GM12878 (cell line): Measurements from ENCODE around the gene CRHR2. TPM values are rescaled to one million over a fixed set of nuclear protein-coding genes. Genes with fewer than 3 reads are reported as not detected.

Source experiments
- ATAC-seq: fragments of 200-7000 bp; cut with Tn5 transposase; 3 replicates; pipeline ENCODE4 v1.9.1; 2020; ENCODE audit warnings: mild to moderate bottlenecking, moderate library complexity
- BruUV-seq: library from RNA; stranded (reverse); fragments of 400-500 nt; replicated peaks from 2 replicates; lab custom pipeline; 2021; lab: Mats Ljungman, UMichigan
- CTCF ChIA-PET: fragments of 300-600 bp; sonication (Branson Sonifier 250); formaldehyde crosslinking; extraction: SDS; loops from one replicate; lab custom pipeline; 2021; ENCODE audit warnings: inconsistent platforms; lab: Yijun Ruan, JAX
- POLR2A ChIA-PET: fragments of 350-600 bp; formaldehyde crosslinking; extraction: SDS; loops from one replicate; lab custom pipeline; 2021; ENCODE audit warnings: inconsistent platforms; lab: Charles Lee
- RAD21 ChIA-PET: fragments of 300-600 bp; sonication (Branson Sonifier 250); formaldehyde crosslinking; loops from one replicate; lab custom pipeline; 2023; ENCODE audit warnings: antibody characterized with exemption; ENCODE audit not compliant: unreplicated experiment; lab: Charles Lee
- SMC1A ChIA-PET: fragments of 300-600 bp; sonication (Branson Sonifier 250); formaldehyde crosslinking; loops from one replicate; lab custom pipeline; 2023; ENCODE audit not compliant: unreplicated experiment, uncharacterized antibody; lab: Charles Lee
- DNase-seq: peaks from one replicate; pipeline ENCODE4 v3.0.0-alpha.2; 2011; ENCODE audit warnings: low read depth, low spot score
- FAIRE-seq: peaks from 3 replicates; lab custom pipeline; 2011; peaks lifted over from hg19 to GRCh38; lab: Jason Lieb, UNC
- H2AFZ ChIP-seq: 2 replicates; pipeline ENCODE4 v1.6.0; 2011; ENCODE audit warnings: low read depth, low read length, control low read depth; ENCODE audit not compliant: control insufficient read depth
- H3K27ac ChIP-seq: 2 replicates; pipeline ENCODE4 v1.5.1; 2011; ENCODE audit warnings: control low read depth; ENCODE audit not compliant: control insufficient read depth, insufficient read depth
- H3K27me3 ChIP-seq, 2 experiments: replicated peaks in 1 of 2; 2 replicates each; pipeline versions ENCODE4 v1.6.0 to v1.6.1; 2011; ENCODE audit warnings: low read length in 1 of 2; ENCODE audit not compliant: control insufficient read depth in 2 of 2, insufficient read depth in 2 of 2
- H3K36me3 ChIP-seq, 2 experiments: 2 replicates each; pipeline ENCODE4 v1.5.1; 2011; ENCODE audit warnings: low read length in 1 of 2; ENCODE audit not compliant: control insufficient read depth in 2 of 2, insufficient read depth in 2 of 2
- H3K4me1 ChIP-seq: 2 replicates; pipeline ENCODE4 v1.6.1; 2011; ENCODE audit warnings: mild to moderate bottlenecking, low read length, moderate library complexity, mixed read lengths; ENCODE audit not compliant: control insufficient read depth, insufficient read depth
- H3K4me2 ChIP-seq: 2 replicates; pipeline ENCODE4 v1.6.0; 2011; ENCODE audit warnings: control low read depth; ENCODE audit not compliant: control insufficient read depth, insufficient read depth
- H3K4me3 ChIP-seq: fragments of 200-600 bp; sonication (generic); 2 replicates; pipeline ENCODE4 v1.5.1; 2016
- H3K79me2 ChIP-seq: 2 replicates; pipeline ENCODE4 v1.6.0; 2011; ENCODE audit warnings: low read length; ENCODE audit not compliant: control insufficient read depth, insufficient read depth
- H3K9ac ChIP-seq: 2 replicates; pipeline ENCODE4 v1.8.0; 2011; ENCODE audit warnings: low read length, control low read depth, mixed read lengths; ENCODE audit not compliant: control insufficient read depth, insufficient read depth
- H3K9me3 ChIP-seq: replicated peaks from 3 replicates; pipeline ENCODE4 v1.5.1; 2011; ENCODE audit warnings: mild to moderate bottlenecking, low read length; ENCODE audit not compliant: control insufficient read depth, insufficient read depth
- H4K20me1 ChIP-seq: 2 replicates; pipeline ENCODE4 v1.6.0; 2011; ENCODE audit not compliant: control insufficient read depth, insufficient read depth
- CHD1 ChIP-seq: IDR thresholded peaks from 2 replicates; pipeline ENCODE4 v1.6.1; 2012; ENCODE audit warnings: low read depth, low read length, improper control_type of control experiment
- CREM ChIP-seq: IDR thresholded peaks from 2 replicates; pipeline ENCODE4 v1.6.1; 2014; ENCODE audit warnings: antibody characterized with exemption, low read depth
- FOXM1 ChIP-seq: IDR thresholded peaks from 2 replicates; pipeline ENCODE4 v1.6.1; 2012; ENCODE audit warnings: low read depth, mild to moderate bottlenecking, inconsistent platforms, low read length, moderate library complexity
- IKZF2 ChIP-seq, 2 experiments: fragments of 450-650 bp; IDR thresholded peaks; 2 replicates each; pipeline ENCODE4 v1.6.1; 2017; ENCODE audit warnings: mild to moderate bottlenecking in 2 of 2, moderate library complexity in 2 of 2
- PML ChIP-seq: IDR thresholded peaks from 2 replicates; pipeline ENCODE4 v1.6.1; 2012; ENCODE audit warnings: low read length, inconsistent platforms
- POLR2A ChIP-seq: IDR thresholded peaks from 2 replicates; pipeline ENCODE4 v1.6.1; 2011; ENCODE audit warnings: low read depth, mild to moderate bottlenecking, low read length
- SKIL ChIP-seq: fragments of 450-650 bp; IDR thresholded peaks from 2 replicates; pipeline ENCODE4 v1.6.1; 2017; ENCODE audit warnings: mild to moderate bottlenecking, low read depth, inconsistent platforms; ENCODE audit not compliant: poor library complexity, severe bottlenecking
- SRF ChIP-seq, 2 experiments: IDR thresholded peaks; 2 replicates each; pipeline ENCODE4 v1.6.1; 2011; ENCODE audit warnings: low read depth in 2 of 2, low read length in 2 of 2, mild to moderate bottlenecking in 1 of 2, moderate library complexity in 1 of 2
- ZZZ3 ChIP-seq: IDR thresholded peaks from 2 replicates; pipeline ENCODE4 v1.6.1; 2011; ENCODE audit warnings: low read depth; ENCODE audit not compliant: control insufficient read depth, insufficient read length
- WGBS: methylation state at CpG from one replicate; pipeline ENCODE4 v1.1.6; 2016; ENCODE audit warnings: low lambda C conversion rate; ENCODE audit not compliant: insufficient replicate concordance, insufficient coverage; ENCODE audit errors: missing lambda C conversion rate; 5-methylcytosine and 5-hydroxymethylcytosine counted together
- in situ Hi-C: fragments of 300-500 bp; cut with MboI; formaldehyde crosslinking; loops from 9 replicates; pipeline ENCODE4 v1.14.3; 2018; ENCODE audit warnings: mixed read lengths
- intact Hi-C: fragments of 100-400 bp; cut with micrococcal nuclease; formaldehyde crosslinking; loops from one replicate; pipeline ENCODE4 v1.14.2; 2022; ENCODE audit not compliant: unreplicated experiment
- polyA plus RNA-seq, 11 experiments: library from polyadenylated mRNA; depleted of rRNA in 4 of 11; unstranded in 6 of 11; stranded (reverse) in 5 of 11; fragments of >200 nt; fragmentation: Nextera tagmentation in 4 of 11; fragmentation: Illumina TruSeq in 1 of 11; extraction: Ambion mirVana in 4 of 11; extraction: Trizol in 1 of 11; gene quantifications; 1 replicate in 1 of 11; 2 replicates in 10 of 11; pipeline versions ENCODE4 v1.2.1 to v1.2.3, GENCODE V29; 2011 to 2016; ENCODE audit warnings: inconsistent platforms in 2 of 11, missing spikeins in 2 of 11, low read depth in 1 of 11
- total RNA-seq, 4 experiments: library from RNA; depleted of rRNA in 3 of 4; stranded (reverse); fragments of >200 nt in 3 of 4; fragmentation: Illumina TruSeq in 1 of 4; extraction: Trizol in 1 of 4; gene quantifications; 2 replicates each; pipeline versions ENCODE4 v1.2.1 to v1.2.3, GENCODE V29; 2013 to 2021
- TF ChIP-seq, protein P1 (sequence below): IDR thresholded peaks from 2 replicates; pipeline ENCODE4 v1.6.1; 2011; ENCODE audit warnings: low read depth, low read length, improper control_type of control experiment, borderline replicate concordance
- TF ChIP-seq, protein P2 (sequence below): fragments of 450-650 bp; IDR thresholded peaks from 2 replicates; pipeline ENCODE4 v1.6.1; 2017; ENCODE audit warnings: mild to moderate bottlenecking

The CRHR2 gene
- total and polyA plus RNA-seq, 10 of the 15 experiments (the other 5 are each of a cell fraction or from before 2014, with no cell fraction given): not detected

GRCh38 chr7:30617359-30617758 is 64.9 kb downstream of the CRHR2 start:
- intact Hi-C loops (no loop called here), in situ Hi-C loops (no loop called here)
- Histone ChIP-seq H4K20me1 (no peaks in the 10 kb centered on the region), H3K79me2 (no peaks in the 10 kb centered on the region; the same call in 1 of the 2 replicates), H3K9ac (no peak overlapping the region), H3K27me3 (no peaks in the 10 kb centered on the region), H3K27ac (no peak overlapping the region), H2AFZ (no peak overlapping the region), H3K4me2 (no peak overlapping the region), H3K36me3 (peaks cover 20 to 52% of the 10 kb centered on the region in 2 experiments), H3K4me1 (no peaks in the 10 kb centered on the region), H3K9me3 (no peaks in the 10 kb centered on the region), H3K4me3 (no peak overlapping the region)
- CTCF ChIA-PET: no interaction called here
- SMC1A ChIA-PET: interaction anchor here (0.9 kb wide), 1 partner anchor 14 kb away, joined by 3 read pairs; no protein-coding TSS in a partner anchor
- TF ChIP-seq POLR2A (peak; percentile 4; the same call in 1 of the 2 replicates), PML (no peak)
- POLR2A ChIA-PET: no interaction called here
- RAD21 ChIA-PET: no interaction called here
- no peak for ATAC-seq
- BruUV-seq: no TSS peak
- DNase-seq: no peak
- WGBS: 98% methylated on average over 2 of the region's 2 CpGs
- peak; percentile 31 for FAIRE-seq

GRCh38 chr7:30616318-30616717 is 65.9 kb downstream of the CRHR2 start:
- Histone ChIP-seq H3K27ac (no peak overlapping the region), H3K27me3 (no peaks in the 10 kb centered on the region), H3K4me1 (no peaks in the 10 kb centered on the region), H3K79me2 (no peaks in the 10 kb centered on the region; the same call in 1 of the 2 replicates), H3K4me3 (no peak overlapping the region), H3K36me3 (peaks cover 17 to 48% of the 10 kb centered on the region in 2 experiments), H3K9me3 (no peaks in the 10 kb centered on the region), H3K9ac (no peak overlapping the region), H2AFZ (no peak overlapping the region), H3K4me2 (no peak overlapping the region), H4K20me1 (no peaks in the 10 kb centered on the region)
- DNase-seq (no peak), FAIRE-seq (no peak), ATAC-seq (no peak)
- in situ Hi-C loops: no loop called here
- CTCF ChIA-PET: no interaction called here
- WGBS: 96% methylated on average over 4 of the region's 4 CpGs
- SMC1A ChIA-PET: no interaction called here
- no TSS peak for BruUV-seq
- RAD21 ChIA-PET: no interaction called here
- POLR2A ChIA-PET: no interaction called here
- intact Hi-C loops: no loop called here
- TF ChIP-seq CHD1 (no peak), SKIL (no peak), SRF (IDR thresholded peaks at IDR 0.05; ENCODE audit: low read depth in 2 of 2, low read length in 2 of 2) (no peak), FOXM1 (no peak), IKZF2 (IDR thresholded peaks at IDR 0.05) (no peak), POLR2A (no peak), ZZZ3 (no peak), CREM (no peak)
- TF ChIP-seq, protein P1, sequence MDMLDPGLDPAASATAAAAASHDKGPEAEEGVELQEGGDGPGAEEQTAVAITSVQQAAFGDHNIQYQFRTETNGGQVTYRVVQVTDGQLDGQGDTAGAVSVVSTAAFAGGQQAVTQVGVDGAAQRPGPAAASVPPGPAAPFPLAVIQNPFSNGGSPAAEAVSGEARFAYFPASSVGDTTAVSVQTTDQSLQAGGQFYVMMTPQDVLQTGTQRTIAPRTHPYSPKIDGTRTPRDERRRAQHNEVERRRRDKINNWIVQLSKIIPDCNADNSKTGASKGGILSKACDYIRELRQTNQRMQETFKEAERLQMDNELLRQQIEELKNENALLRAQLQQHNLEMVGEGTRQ: no peak
- TF ChIP-seq, protein P2, sequence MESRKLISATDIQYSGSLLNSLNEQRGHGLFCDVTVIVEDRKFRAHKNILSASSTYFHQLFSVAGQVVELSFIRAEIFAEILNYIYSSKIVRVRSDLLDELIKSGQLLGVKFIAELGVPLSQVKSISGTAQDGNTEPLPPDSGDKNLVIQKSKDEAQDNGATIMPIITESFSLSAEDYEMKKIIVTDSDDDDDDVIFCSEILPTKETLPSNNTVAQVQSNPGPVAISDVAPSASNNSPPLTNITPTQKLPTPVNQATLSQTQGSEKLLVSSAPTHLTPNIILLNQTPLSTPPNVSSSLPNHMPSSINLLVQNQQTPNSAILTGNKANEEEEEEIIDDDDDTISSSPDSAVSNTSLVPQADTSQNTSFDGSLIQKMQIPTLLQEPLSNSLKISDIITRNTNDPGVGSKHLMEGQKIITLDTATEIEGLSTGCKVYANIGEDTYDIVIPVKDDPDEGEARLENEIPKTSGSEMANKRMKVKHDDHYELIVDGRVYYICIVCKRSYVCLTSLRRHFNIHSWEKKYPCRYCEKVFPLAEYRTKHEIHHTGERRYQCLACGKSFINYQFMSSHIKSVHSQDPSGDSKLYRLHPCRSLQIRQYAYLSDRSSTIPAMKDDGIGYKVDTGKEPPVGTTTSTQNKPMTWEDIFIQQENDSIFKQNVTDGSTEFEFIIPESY: no peak
